ENCODE results near the gene EIF4G3. TPM values are rescaled to one million over a fixed set of nuclear protein-coding genes. Genes with fewer than 3 reads are reported as not detected.

Gene EIF4G3
- total and polyA plus RNA-seq, 10 of the 15 experiments (the other 5 are each of a cell fraction or from before 2014, with no cell fraction given): 7.4 to 45.1 (median 29.1) TPM

DNA sequence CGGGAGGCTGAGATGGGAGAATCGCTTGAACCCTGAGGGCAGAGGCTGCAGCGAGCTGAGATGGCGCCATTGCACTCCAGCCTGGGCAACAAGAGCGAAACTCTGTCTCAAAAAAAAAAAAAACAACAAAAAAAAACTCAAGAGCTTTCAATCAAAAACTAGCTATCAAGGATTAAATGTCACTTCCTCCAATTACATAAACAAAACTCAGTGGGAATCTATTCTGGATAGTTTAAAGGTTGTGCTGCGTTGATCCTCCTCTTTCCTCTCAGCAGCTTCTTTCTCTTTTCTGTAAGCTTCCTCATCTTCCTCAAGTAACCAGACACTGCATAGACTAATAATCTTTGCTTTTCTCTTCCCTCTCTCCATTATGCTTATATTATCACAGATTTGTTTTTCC lies 20.7 kb downstream of the EIF4G3 start:
- H2AFZ ChIP-seq (ENCODE audit: control insufficient read depth, low read depth, low read length): no peak overlapping the region
- H3K27me3 ChIP-seq (replicated peaks in 1 of 2; ENCODE audit: control insufficient read depth in 2 of 2, insufficient read depth in 2 of 2, low read length in 1 of 2): no peaks in the 10 kb centered on the region
- intact Hi-C loops (cut with micrococcal nuclease; ENCODE audit: unreplicated experiment) (no loop called here), in situ Hi-C loops (cut with MboI) (no loop called here)
- 89% methylated on average over 6 of the region's 6 CpGs for WGBS (ENCODE audit: insufficient coverage, insufficient replicate concordance, low lambda C conversion rate, missing lambda C conversion rate)
- 0 out of 2 replicates have a peak, but pooled peaks cover 3% of the 10 kb centered on the region for H3K4me1 ChIP-seq (ENCODE audit: control insufficient read depth, insufficient read depth, low read length)
- BruUV-seq (replicated peaks): TSS peak; percentile 29
- ChIA-PET CTCF (no interaction called here), SMC1A (ENCODE audit: uncharacterized antibody, unreplicated experiment) (interaction anchor here (1.2 kb wide), 1 partner anchor 22 kb away, joined by 3 read pairs; no protein-coding TSS in a partner anchor), RAD21 (ENCODE audit: unreplicated experiment) (no interaction called here), POLR2A (interaction anchor here (1.2 kb wide), 1 partner anchor 207 kb away, joined by 4 read pairs; no protein-coding TSS in a partner anchor)
- H3K4me3 ChIP-seq: no peak overlapping the region
- H3K9me3 ChIP-seq (replicated peaks; ENCODE audit: control insufficient read depth, insufficient read depth, low read length): no peaks in the 10 kb centered on the region
- H3K4me2 ChIP-seq (ENCODE audit: control insufficient read depth, insufficient read depth): no peak overlapping the region
- peaks cover 3% of the 10 kb centered on the region for H3K79me2 ChIP-seq (ENCODE audit: control insufficient read depth, insufficient read depth, low read length)
- no peak for DNase-seq (ENCODE audit: low read depth, low spot score)
- ATAC-seq: no peak
- H3K36me3 ChIP-seq (ENCODE audit: control insufficient read depth in 2 of 2, insufficient read depth in 2 of 2, low read length in 1 of 2): peaks cover 1 to 10% of the 10 kb centered on the region in 2 experiments; a peak in 3 of 4 replicates
- no peaks in the 10 kb centered on the region for H4K20me1 ChIP-seq (ENCODE audit: control insufficient read depth, insufficient read depth)
- H3K27ac ChIP-seq (ENCODE audit: control insufficient read depth, insufficient read depth): no peak overlapping the region
- H3K9ac ChIP-seq (ENCODE audit: control insufficient read depth, insufficient read depth, low read length): no peak overlapping the region
- FAIRE-seq: no peak
- no peak for TF ChIP-seq NFXL1 (IDR thresholded peaks at IDR 0.05; ENCODE audit: borderline replicate concordance)
- TF ChIP-seq, protein P1, sequence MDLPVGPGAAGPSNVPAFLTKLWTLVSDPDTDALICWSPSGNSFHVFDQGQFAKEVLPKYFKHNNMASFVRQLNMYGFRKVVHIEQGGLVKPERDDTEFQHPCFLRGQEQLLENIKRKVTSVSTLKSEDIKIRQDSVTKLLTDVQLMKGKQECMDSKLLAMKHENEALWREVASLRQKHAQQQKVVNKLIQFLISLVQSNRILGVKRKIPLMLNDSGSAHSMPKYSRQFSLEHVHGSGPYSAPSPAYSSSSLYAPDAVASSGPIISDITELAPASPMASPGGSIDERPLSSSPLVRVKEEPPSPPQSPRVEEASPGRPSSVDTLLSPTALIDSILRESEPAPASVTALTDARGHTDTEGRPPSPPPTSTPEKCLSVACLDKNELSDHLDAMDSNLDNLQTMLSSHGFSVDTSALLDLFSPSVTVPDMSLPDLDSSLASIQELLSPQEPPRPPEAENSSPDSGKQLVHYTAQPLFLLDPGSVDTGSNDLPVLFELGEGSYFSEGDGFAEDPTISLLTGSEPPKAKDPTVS (IDR thresholded peaks at IDR 0.05; ENCODE audit: low read depth, low read length): no peak
- TF ChIP-seq JUND (IDR thresholded peaks at IDR 0.05; ENCODE audit: low read depth, low read length): no peak
- no peak for TF ChIP-seq JUNB (IDR thresholded peaks at IDR 0.05)
- no peak for TF ChIP-seq SMAD5 (IDR thresholded peaks at IDR 0.05; ENCODE audit: low read depth)
- TF ChIP-seq ZNF274 (IDR thresholded peaks at IDR 0.05; ENCODE audit: insufficient read depth, insufficient read length): no peak
- no peak for TF ChIP-seq ZNF207 (IDR thresholded peaks at IDR 0.05; ENCODE audit: borderline replicate concordance)
- no peak for TF ChIP-seq PAX8 (IDR thresholded peaks at IDR 0.05)
- no peak for TF ChIP-seq KDM1A (IDR thresholded peaks at IDR 0.05; ENCODE audit: borderline replicate concordance)
- TF ChIP-seq CEBPB (IDR thresholded peaks at IDR 0.05; ENCODE audit: borderline replicate concordance in 1 of 2, low read depth in 2 of 2, low read length in 2 of 2): no peak
- TF ChIP-seq, protein P2, sequence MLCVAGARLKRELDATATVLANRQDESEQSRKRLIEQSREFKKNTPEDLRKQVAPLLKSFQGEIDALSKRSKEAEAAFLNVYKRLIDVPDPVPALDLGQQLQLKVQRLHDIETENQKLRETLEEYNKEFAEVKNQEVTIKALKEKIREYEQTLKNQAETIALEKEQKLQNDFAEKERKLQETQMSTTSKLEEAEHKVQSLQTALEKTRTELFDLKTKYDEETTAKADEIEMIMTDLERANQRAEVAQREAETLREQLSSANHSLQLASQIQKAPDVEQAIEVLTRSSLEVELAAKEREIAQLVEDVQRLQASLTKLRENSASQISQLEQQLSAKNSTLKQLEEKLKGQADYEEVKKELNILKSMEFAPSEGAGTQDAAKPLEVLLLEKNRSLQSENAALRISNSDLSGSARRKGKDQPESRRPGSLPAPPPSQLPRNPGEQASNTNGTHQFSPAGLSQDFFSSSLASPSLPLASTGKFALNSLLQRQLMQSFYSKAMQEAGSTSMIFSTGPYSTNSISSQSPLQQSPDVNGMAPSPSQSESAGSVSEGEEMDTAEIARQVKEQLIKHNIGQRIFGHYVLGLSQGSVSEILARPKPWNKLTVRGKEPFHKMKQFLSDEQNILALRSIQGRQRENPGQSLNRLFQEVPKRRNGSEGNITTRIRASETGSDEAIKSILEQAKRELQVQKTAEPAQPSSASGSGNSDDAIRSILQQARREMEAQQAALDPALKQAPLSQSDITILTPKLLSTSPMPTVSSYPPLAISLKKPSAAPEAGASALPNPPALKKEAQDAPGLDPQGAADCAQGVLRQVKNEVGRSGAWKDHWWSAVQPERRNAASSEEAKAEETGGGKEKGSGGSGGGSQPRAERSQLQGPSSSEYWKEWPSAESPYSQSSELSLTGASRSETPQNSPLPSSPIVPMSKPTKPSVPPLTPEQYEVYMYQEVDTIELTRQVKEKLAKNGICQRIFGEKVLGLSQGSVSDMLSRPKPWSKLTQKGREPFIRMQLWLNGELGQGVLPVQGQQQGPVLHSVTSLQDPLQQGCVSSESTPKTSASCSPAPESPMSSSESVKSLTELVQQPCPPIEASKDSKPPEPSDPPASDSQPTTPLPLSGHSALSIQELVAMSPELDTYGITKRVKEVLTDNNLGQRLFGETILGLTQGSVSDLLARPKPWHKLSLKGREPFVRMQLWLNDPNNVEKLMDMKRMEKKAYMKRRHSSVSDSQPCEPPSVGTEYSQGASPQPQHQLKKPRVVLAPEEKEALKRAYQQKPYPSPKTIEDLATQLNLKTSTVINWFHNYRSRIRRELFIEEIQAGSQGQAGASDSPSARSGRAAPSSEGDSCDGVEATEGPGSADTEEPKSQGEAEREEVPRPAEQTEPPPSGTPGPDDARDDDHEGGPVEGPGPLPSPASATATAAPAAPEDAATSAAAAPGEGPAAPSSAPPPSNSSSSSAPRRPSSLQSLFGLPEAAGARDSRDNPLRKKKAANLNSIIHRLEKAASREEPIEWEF (IDR thresholded peaks at IDR 0.05; ENCODE audit: insufficient replicate concordance, low read depth, low read length): no peak
- TF ChIP-seq, protein P3, sequence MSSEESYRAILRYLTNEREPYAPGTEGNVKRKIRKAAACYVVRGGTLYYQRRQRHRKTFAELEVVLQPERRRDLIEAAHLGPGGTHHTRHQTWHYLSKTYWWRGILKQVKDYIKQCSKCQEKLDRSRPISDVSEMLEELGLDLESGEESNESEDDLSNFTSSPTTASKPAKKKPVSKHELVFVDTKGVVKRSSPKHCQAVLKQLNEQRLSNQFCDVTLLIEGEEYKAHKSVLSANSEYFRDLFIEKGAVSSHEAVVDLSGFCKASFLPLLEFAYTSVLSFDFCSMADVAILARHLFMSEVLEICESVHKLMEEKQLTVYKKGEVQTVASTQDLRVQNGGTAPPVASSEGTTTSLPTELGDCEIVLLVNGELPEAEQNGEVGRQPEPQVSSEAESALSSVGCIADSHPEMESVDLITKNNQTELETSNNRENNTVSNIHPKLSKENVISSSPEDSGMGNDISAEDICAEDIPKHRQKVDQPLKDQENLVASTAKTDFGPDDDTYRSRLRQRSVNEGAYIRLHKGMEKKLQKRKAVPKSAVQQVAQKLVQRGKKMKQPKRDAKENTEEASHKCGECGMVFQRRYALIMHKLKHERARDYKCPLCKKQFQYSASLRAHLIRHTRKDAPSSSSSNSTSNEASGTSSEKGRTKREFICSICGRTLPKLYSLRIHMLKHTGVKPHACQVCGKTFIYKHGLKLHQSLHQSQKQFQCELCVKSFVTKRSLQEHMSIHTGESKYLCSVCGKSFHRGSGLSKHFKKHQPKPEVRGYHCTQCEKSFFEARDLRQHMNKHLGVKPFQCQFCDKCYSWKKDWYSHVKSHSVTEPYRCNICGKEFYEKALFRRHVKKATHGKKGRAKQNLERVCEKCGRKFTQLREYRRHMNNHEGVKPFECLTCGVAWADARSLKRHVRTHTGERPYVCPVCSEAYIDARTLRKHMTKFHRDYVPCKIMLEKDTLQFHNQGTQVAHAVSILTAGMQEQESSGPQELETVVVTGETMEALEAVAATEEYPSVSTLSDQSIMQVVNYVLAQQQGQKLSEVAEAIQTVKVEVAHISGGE (CRISPR knock-in tag; IDR thresholded peaks at IDR 0.05): no peak

Measured in GM12878 (cell line).